PC-3 (cell line): ENCODE measurements around the gene AMN. TPM values are rescaled to one million over a fixed set of nuclear protein-coding genes. Genes with fewer than 3 reads are reported as not detected.

ENCODE experiments used
- ATAC-seq: fragments of 200-7000 bp; cut with Tn5 transposase; 2 replicates; pipeline ENCODE4 v1.9.1; 2020; ENCODE audit warnings: mild to moderate bottlenecking, moderate library complexity
- BruUV-seq: library from RNA; stranded (reverse); fragments of 400-500 nt; replicated peaks from 2 replicates; lab custom pipeline; 2021; lab: Mats Ljungman, UMichigan
- CTCF ChIA-PET: fragments of 300-600 bp; sonication (Branson Sonifier 250); formaldehyde crosslinking; loops from one replicate; lab custom pipeline; 2022; ENCODE audit warnings: antibody characterized with exemption; lab: Charles Lee
- POLR2A ChIA-PET: fragments of 300-600 bp; sonication (Branson Sonifier 250); formaldehyde crosslinking; loops from one replicate; lab custom pipeline; 2022; ENCODE audit warnings: antibody characterized with exemption; ENCODE audit not compliant: unreplicated experiment; lab: Charles Lee
- DNase-seq: peaks from one replicate; pipeline ENCODE4 v3.0.0-alpha.2; 2015
- H2AFZ ChIP-seq: fragments of 300-600 bp; sonication (generic); 2 replicates; pipeline ENCODE4 v1.6.0; 2016; ENCODE audit warnings: antibody characterized with exemption, low read length
- H3F3A ChIP-seq: fragments of 300-600 bp; sonication (generic); one replicate; pipeline ENCODE4 v1.6.0; 2017; ENCODE audit warnings: antibody characterized with exemption, low read length, control low read depth, mild to moderate bottlenecking; ENCODE audit not compliant: unreplicated experiment
- H3K27ac ChIP-seq: fragments of 300-600 bp; sonication (generic); 2 replicates; pipeline ENCODE4 v1.5.1; 2016; ENCODE audit warnings: mild to moderate bottlenecking, low read length
- H3K27me3 ChIP-seq: fragments of 300-600 bp; sonication (generic); 2 replicates; pipeline ENCODE4 v1.6.1; 2016; ENCODE audit warnings: low read length, mixed read lengths
- H3K36me3 ChIP-seq: fragments of 300-600 bp; sonication (generic); 2 replicates; pipeline ENCODE4 v1.6.1; 2016; ENCODE audit warnings: low read depth, mixed run types, low read length, mixed read lengths
- H3K4me1 ChIP-seq: fragments of 300-600 bp; sonication (generic); 2 replicates; pipeline ENCODE4 v1.5.1; 2016; ENCODE audit warnings: low read length; ENCODE audit not compliant: insufficient read depth
- H3K4me2 ChIP-seq: fragments of 300-600 bp; sonication (generic); 2 replicates; pipeline ENCODE4 v1.6.0; 2016; ENCODE audit warnings: low read length
- H3K4me3 ChIP-seq: fragments of 300-600 bp; sonication (generic); 2 replicates; pipeline ENCODE4 v1.5.1; 2016; ENCODE audit warnings: mild to moderate bottlenecking, low read length, mixed read lengths
- H3K79me2 ChIP-seq: fragments of 300-600 bp; sonication (generic); 2 replicates; pipeline ENCODE4 v1.6.1; 2017; ENCODE audit warnings: low read length, mixed read lengths
- H3K9ac ChIP-seq: fragments of 300-600 bp; sonication (generic); 2 replicates; pipeline ENCODE4 v1.6.0; 2016; ENCODE audit warnings: mild to moderate bottlenecking, low read length
- H3K9me2 ChIP-seq: fragments of 300-600 bp; sonication (generic); replicated peaks from 2 replicates; pipeline ENCODE4 v1.6.1; 2016; ENCODE audit warnings: mixed run types, low read length, mixed read lengths
- H3K9me3 ChIP-seq: fragments of 300-600 bp; sonication (generic); 2 replicates; pipeline ENCODE4 v1.6.1; 2016; ENCODE audit warnings: low read length, mixed read lengths
- H4K20me1 ChIP-seq: fragments of 300-600 bp; sonication (generic); 2 replicates; pipeline ENCODE4 v1.6.1; 2016; ENCODE audit warnings: low read length, mixed read lengths
- EZH2 ChIP-seq: fragments of 300-600 bp; sonication (generic); IDR thresholded peaks from one replicate; pipeline ENCODE4 v1.6.1; 2017; ENCODE audit warnings: antibody characterized with exemption, mild to moderate bottlenecking, low read length; ENCODE audit not compliant: unreplicated experiment
- EZH2phosphoT487 ChIP-seq: fragments of 300-600 bp; sonication (generic); IDR thresholded peaks from 2 replicates; pipeline ENCODE4 v1.6.1; 2018; ENCODE audit warnings: mild to moderate bottlenecking, antibody characterized with exemption, low read length, borderline replicate concordance
- intact Hi-C: fragments of 100-400 bp; cut with micrococcal nuclease; formaldehyde crosslinking; loops from 2 replicates; pipeline ENCODE4 v1.9.0; 2023
- total RNA-seq: library from RNA; depleted of rRNA; stranded (reverse); fragments of >200 nt; gene quantifications from 2 replicates; pipeline ENCODE4 v1.2.3, GENCODE V29; 2014
- TF ChIP-seq, protein P1 (sequence below): fragments of 300-600 bp; sonication (generic); conservative IDR thresholded peaks from 2 replicates; pipeline ENCODE4 v1.5.1; 2017; ENCODE audit warnings: antibody characterized with exemption, low read depth, mild to moderate bottlenecking, low read length

The AMN gene
- total RNA-seq, 1 experiment from 2014 or later = not detected

DNA sequence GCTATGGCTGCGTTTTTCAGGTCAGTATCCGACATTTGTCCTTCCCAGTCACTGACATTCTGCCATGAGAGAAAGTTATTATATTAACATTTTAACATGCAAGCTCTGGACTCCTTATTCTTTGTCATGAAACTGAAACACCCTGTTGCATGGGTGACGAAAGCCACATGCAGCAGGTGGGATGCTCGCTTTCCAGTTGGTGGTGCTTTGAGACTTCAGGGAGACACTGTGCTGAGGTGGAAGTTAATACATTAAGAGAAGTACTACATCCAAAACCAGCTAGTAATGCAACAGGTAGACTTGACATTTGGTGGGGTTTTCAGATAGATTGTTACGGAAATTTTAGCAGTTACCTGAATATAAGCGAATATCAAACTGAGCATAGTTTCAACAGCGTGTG lies 32.8 kb upstream of the AMN start:
- Histone ChIP-seq H3K36me3 (peaks cover 2% of the 10 kb centered on the region; the same call in 1 of the 2 replicates), H2AFZ (no peak overlapping the region), H3K27ac (no peak overlapping the region), H3K9me3 (no peaks in the 10 kb centered on the region), H3K4me2 (no peak overlapping the region), H3K4me1 (peaks cover 3% of the 10 kb centered on the region; the same call in 1 of the 2 replicates), H3K27me3 (no peaks in the 10 kb centered on the region), H3K4me3 (no peak overlapping the region), H3K9me2 (no peaks in the 10 kb centered on the region), H3K9ac (no peak overlapping the region), H3F3A (no peaks in the 10 kb centered on the region), H4K20me1 (no peaks in the 10 kb centered on the region), H3K79me2 (no peaks in the 10 kb centered on the region)
- POLR2A ChIA-PET = no interaction called here
- intact Hi-C loops = no loop called here
- no peak for ATAC-seq
- no TSS peak for BruUV-seq
- CTCF ChIA-PET = no interaction called here
- no peak for DNase-seq
- TF ChIP-seq, protein P1, sequence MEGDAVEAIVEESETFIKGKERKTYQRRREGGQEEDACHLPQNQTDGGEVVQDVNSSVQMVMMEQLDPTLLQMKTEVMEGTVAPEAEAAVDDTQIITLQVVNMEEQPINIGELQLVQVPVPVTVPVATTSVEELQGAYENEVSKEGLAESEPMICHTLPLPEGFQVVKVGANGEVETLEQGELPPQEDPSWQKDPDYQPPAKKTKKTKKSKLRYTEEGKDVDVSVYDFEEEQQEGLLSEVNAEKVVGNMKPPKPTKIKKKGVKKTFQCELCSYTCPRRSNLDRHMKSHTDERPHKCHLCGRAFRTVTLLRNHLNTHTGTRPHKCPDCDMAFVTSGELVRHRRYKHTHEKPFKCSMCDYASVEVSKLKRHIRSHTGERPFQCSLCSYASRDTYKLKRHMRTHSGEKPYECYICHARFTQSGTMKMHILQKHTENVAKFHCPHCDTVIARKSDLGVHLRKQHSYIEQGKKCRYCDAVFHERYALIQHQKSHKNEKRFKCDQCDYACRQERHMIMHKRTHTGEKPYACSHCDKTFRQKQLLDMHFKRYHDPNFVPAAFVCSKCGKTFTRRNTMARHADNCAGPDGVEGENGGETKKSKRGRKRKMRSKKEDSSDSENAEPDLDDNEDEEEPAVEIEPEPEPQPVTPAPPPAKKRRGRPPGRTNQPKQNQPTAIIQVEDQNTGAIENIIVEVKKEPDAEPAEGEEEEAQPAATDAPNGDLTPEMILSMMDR = no peak
- no peak for TF ChIP-seq EZH2
- TF ChIP-seq EZH2phosphoT487 = no peak

DNA sequence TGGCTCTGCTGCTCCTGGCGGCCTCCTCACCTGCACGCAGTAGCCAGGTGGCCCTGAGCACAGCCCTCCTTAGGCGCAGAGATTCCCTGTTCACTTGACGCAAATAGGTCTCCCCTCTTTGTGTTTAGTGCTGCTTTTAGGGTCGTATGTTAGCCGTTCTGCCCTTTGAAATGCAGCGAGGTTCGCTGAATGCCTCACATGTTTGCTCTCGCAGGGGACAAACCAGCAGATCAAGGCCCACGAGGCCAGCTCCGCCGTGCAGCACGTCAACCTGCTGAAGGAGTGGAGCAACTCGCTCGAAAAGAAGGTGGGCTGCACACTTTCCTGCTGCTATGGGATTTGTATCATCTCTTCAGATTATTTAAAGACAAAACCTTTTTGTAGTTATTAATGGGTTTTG lies 31.4 kb upstream of the AMN start:
- ATAC-seq = no peak

DNA sequence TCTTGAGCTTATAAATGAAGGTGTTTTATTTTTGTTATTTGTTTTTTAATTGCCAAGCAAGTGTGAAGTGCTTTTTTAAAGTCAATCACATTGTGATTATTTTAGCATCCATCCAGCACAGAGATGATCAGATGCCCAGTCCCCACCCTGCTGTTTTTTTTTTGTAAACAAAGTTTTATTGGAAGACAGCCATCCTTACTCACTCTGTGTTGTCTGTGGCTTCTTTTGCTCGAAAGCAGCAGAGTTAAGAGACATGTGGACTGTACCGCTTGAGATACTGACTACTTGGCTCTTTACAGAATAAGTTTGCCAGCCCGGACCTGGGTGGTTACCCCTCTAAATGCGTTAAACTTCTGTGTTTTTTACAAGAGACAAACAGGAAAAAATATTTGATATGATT lies 30.9 kb upstream of the AMN start:
- Histone ChIP-seq H3K9ac (no peak overlapping the region), H3K79me2 (no peaks in the 10 kb centered on the region), H3K9me2 (no peaks in the 10 kb centered on the region), H3K4me3 (no peak overlapping the region), H3K4me2 (no peak overlapping the region), H4K20me1 (no peaks in the 10 kb centered on the region), H3K36me3 (peaks cover 10% of the 10 kb centered on the region; the same call in 1 of the 2 replicates), H3K27me3 (no peaks in the 10 kb centered on the region), H3K9me3 (no peaks in the 10 kb centered on the region), H3F3A (no peaks in the 10 kb centered on the region), H2AFZ (no peak overlapping the region), H3K4me1 (peaks cover 3% of the 10 kb centered on the region; the same call in 1 of the 2 replicates), H3K27ac (no peak overlapping the region)
- ChIA-PET CTCF (no interaction called here), POLR2A (no interaction called here)
- TF ChIP-seq EZH2phosphoT487 (no peak), EZH2 (no peak)
- TF ChIP-seq, protein P1 = no peak
- DNase-seq (peak; percentile 65), ATAC-seq (peak; percentile 81)
- intact Hi-C loops = no loop called here
- BruUV-seq = no TSS peak

More for the DNA sequence above, 31.4 kb upstream of the AMN start:
- Histone ChIP-seq H3K27ac (no peak overlapping the region), H3K36me3 (peaks cover 10% of the 10 kb centered on the region; the same call in 1 of the 2 replicates), H3K9me3 (no peaks in the 10 kb centered on the region), H3F3A (no peaks in the 10 kb centered on the region), H2AFZ (no peak overlapping the region), H3K4me3 (no peak overlapping the region), H4K20me1 (no peaks in the 10 kb centered on the region), H3K9ac (no peak overlapping the region), H3K4me2 (no peak overlapping the region), H3K9me2 (no peaks in the 10 kb centered on the region), H3K27me3 (no peaks in the 10 kb centered on the region), H3K79me2 (no peaks in the 10 kb centered on the region), H3K4me1 (peaks cover 3% of the 10 kb centered on the region; the same call in 1 of the 2 replicates)
- intact Hi-C loops = no loop called here
- BruUV-seq = no TSS peak
- DNase-seq = no peak
- ChIA-PET POLR2A (no interaction called here), CTCF (no interaction called here)
- TF ChIP-seq EZH2phosphoT487 (no peak), EZH2 (no peak)
- TF ChIP-seq, protein P1 = no peak
